ENCODE data around the gene HRG.
"Not testable (repeated sequence)": the region's sequence is repeated elsewhere in the genome, so short reads cannot be mapped to it uniquely, and the experiment has no call there.

Gene HRG

GRCh38 chr3:186665625-186666188, at the start of gene HRG:
Gene HRG (plus strand): TSS chr3:186666014. CDS start chr3:186666032, 18 bp downstream.
- no peak for DNase-seq (ENCODE audit: low read depth in 1 of 2, low spot score in 1 of 2)

- no peak for DNase-seq (ENCODE audit: low read depth in 1 of 2, low spot score in 1 of 2)
Measured at GRCh38 chr3:186616299-186616617, 49.6 kb upstream of the HRG start.

- DNase-seq (ENCODE audit: low read depth in 1 of 2, low spot score in 1 of 2) = peak; percentile 64 to 77
Measured at GRCh38 chr3:186617036-186617946, 48.5 kb upstream of the HRG start.

- DNase-seq (ENCODE audit: low read depth in 1 of 2, low spot score in 1 of 2) = no peak
Measured at GRCh38 chr3:186618318-186618938, 47.4 kb upstream of the HRG start.

GRCh38 chr3:186619787-186620212, 46.0 kb upstream of the HRG start:
- DNase-seq (ENCODE audit: low read depth in 1 of 2, low spot score in 1 of 2) = no peak

GRCh38 chr3:186620213-186621092, 45.4 kb upstream of the HRG start:
- DNase-seq (ENCODE audit: low read depth in 1 of 2, low spot score in 1 of 2) = no peak

- no peak for DNase-seq (ENCODE audit: low read depth in 1 of 2, low spot score in 1 of 2)
Measured at GRCh38 chr3:186621894-186622650, 43.7 kb upstream of the HRG start.

- DNase-seq (ENCODE audit: low read depth in 1 of 2, low spot score in 1 of 2) = no peak
Measured at GRCh38 chr3:186622651-186623310, 43.0 kb upstream of the HRG start.

- DNase-seq (ENCODE audit: low read depth in 1 of 2, low spot score in 1 of 2) = no peak
Measured at GRCh38 chr3:186624598-186624997, 41.2 kb upstream of the HRG start.

GRCh38 chr3:186625600-186626042, 40.2 kb upstream of the HRG start:
- DNase-seq (ENCODE audit: low read depth in 1 of 2, low spot score in 1 of 2) = no peak

GRCh38 chr3:186626254-186626847, 39.5 kb upstream of the HRG start:
- DNase-seq (ENCODE audit: low read depth in 1 of 2, low spot score in 1 of 2) = no peak

GRCh38 chr3:186627852-186628414, 37.9 kb upstream of the HRG start:
- no peak for DNase-seq (ENCODE audit: low read depth in 1 of 2, low spot score in 1 of 2)

GRCh38 chr3:186628756-186629155, 37.1 kb upstream of the HRG start:
- DNase-seq (ENCODE audit: low read depth in 1 of 2, low spot score in 1 of 2) = no peak

- DNase-seq (ENCODE audit: low read depth in 1 of 2, low spot score in 1 of 2) = no peak
Measured at GRCh38 chr3:186630950-186631641, 34.7 kb upstream of the HRG start.

- no peak for DNase-seq (ENCODE audit: low read depth in 1 of 2, low spot score in 1 of 2)
Measured at GRCh38 chr3:186633481-186633880, 32.3 kb upstream of the HRG start.

- not testable (repeated sequence) for DNase-seq (ENCODE audit: low read depth in 1 of 2, low spot score in 1 of 2)
Measured at GRCh38 chr3:186634207-186634606, 31.6 kb upstream of the HRG start.

- no peak for DNase-seq (ENCODE audit: low read depth in 1 of 2, low spot score in 1 of 2)
Measured at GRCh38 chr3:186635532-186635931, 30.3 kb upstream of the HRG start.

GRCh38 chr3:186636536-186636935, 29.3 kb upstream of the HRG start:
- DNase-seq (ENCODE audit: low read depth in 1 of 2, low spot score in 1 of 2) = no peak

- DNase-seq (ENCODE audit: low read depth in 1 of 2, low spot score in 1 of 2) = no peak
Measured at GRCh38 chr3:186637686-186638085, 28.1 kb upstream of the HRG start.

Data from stimulated activated CD4-positive, alpha-beta T cell treated with anti-CD3 and anti-CD28 coated beads, Interleukin-15, amount 100 ng/mL, for 1 hour (primary cell).